Spinal cord (tissue), 10 donors: ENCODE data around the gene SST. TPM values are rescaled to one million over a fixed set of nuclear protein-coding genes. Genes with fewer than 3 reads are reported as not detected.
"Not testable (repeated sequence)": the region's sequence is repeated elsewhere in the genome, so short reads cannot be mapped to it uniquely, and the experiment has no call there.

Experiments
- DNase-seq, 6 donors: peaks; one replicate each; pipeline versions ENCODE4 v3.0.0 to v3.0.0-alpha.2; 2013 to 2015; ENCODE audit warnings: low spot score in 6 of 6, low read depth in 4 of 6
- H3K27ac ChIP-seq: one replicate; pipeline ENCODE4 v1.5.1; 2013; ENCODE audit warnings: low read depth, low read length, control low read depth
- H3K27me3 ChIP-seq: one replicate; pipeline ENCODE4 v1.6.1; 2013; ENCODE audit warnings: low read length; ENCODE audit not compliant: control insufficient read depth, insufficient read depth
- H3K36me3 ChIP-seq: one replicate; pipeline ENCODE4 v1.6.1; 2013; ENCODE audit warnings: low read length; ENCODE audit not compliant: control insufficient read depth, insufficient read depth
- H3K4me1 ChIP-seq: one replicate; pipeline ENCODE4 v1.6.1; 2013; ENCODE audit warnings: low read length; ENCODE audit not compliant: control insufficient read depth, insufficient read depth
- H3K4me3 ChIP-seq: one replicate; pipeline ENCODE4 v1.5.1; 2013; ENCODE audit warnings: low read depth, low read length, control low read depth
- H3K9me3 ChIP-seq: one replicate; pipeline ENCODE4 v1.6.1; 2013; ENCODE audit warnings: low read length; ENCODE audit not compliant: control insufficient read depth, insufficient read depth
- WGBS: methylation state at CpG from one replicate; pipeline ENCODE4 v1.1.5; 2013; ENCODE audit warnings: missing lambda C conversion rate; ENCODE audit not compliant: insufficient coverage; 5-methylcytosine and 5-hydroxymethylcytosine counted together
- polyA plus RNA-seq, 2 donors: library from polyadenylated mRNA; unstranded; fragments of 120-200 nt; gene quantifications; one replicate each; pipeline ENCODE4 v1.2.1, GENCODE V29; 2013; ENCODE audit not compliant: insufficient read length in 2 of 2
- total RNA-seq, 2 donors: library from RNA; depleted of rRNA in 1 of 2; stranded (reverse); fragments of 120-200 nt in 1 of 2; fragments of >200 nt in 1 of 2; gene quantifications; one replicate each; pipeline versions ENCODE4 v1.2.3 to v1.2.4, GENCODE V29; 2013 to 2014
- donor health status: healthy.

SST gene
- total and polyA plus RNA-seq, 4 donors: 29.2 to 317 (median 180) TPM

GRCh38 chr3:187665764-187666402 lies 4.3 kb downstream of the SST start:
- H3K27me3 ChIP-seq: peaks cover 15% of the 10 kb centered on the region
- peaks cover 8% of the 10 kb centered on the region for H3K4me1 ChIP-seq
- no peak for DNase-seq
- no peaks in the 10 kb centered on the region for H3K36me3 ChIP-seq
- 100% methylated on average over 2 of the region's 3 CpGs for WGBS
- H3K9me3 ChIP-seq: no peaks in the 10 kb centered on the region
- no peak overlapping the region for H3K4me3 ChIP-seq
- H3K27ac ChIP-seq: no peak overlapping the region

- H3K9me3 ChIP-seq: no peaks in the 10 kb centered on the region
- no peak overlapping the region for H3K27ac ChIP-seq
- peaks cover 8% of the 10 kb centered on the region for H3K27me3 ChIP-seq
- peaks cover 5% of the 10 kb centered on the region for H3K4me1 ChIP-seq
- no peak for DNase-seq
- H3K36me3 ChIP-seq: no peaks in the 10 kb centered on the region
- no peak overlapping the region for H3K4me3 ChIP-seq
Observed at GRCh38 chr3:187665010-187665409, 5.2 kb downstream of the SST start.

GRCh38 chr3:187662848-187663409 lies 7.3 kb downstream of the SST start:
- H3K27me3 ChIP-seq: no peaks in the 10 kb centered on the region
- no CpG with 5 or more reads among the region's 5 CpGs for WGBS
- DNase-seq: no peak
- no peaks in the 10 kb centered on the region for H3K9me3 ChIP-seq
- H3K36me3 ChIP-seq: no peaks in the 10 kb centered on the region
- H3K4me1 ChIP-seq: no peaks in the 10 kb centered on the region
- no peak overlapping the region for H3K4me3 ChIP-seq
- H3K27ac ChIP-seq: no peak overlapping the region

GRCh38 chr3:187661267-187661666 lies 8.9 kb downstream of the SST start:
- no peak for DNase-seq
- Histone ChIP-seq H3K36me3 (no peaks in the 10 kb centered on the region), H3K27me3 (no peaks in the 10 kb centered on the region)

GRCh38 chr3:187651282-187651681 lies 18.9 kb downstream of the SST start:
- Histone ChIP-seq H3K36me3 (no peaks in the 10 kb centered on the region), H3K27me3 (peaks cover 2% of the 10 kb centered on the region), H3K4me1 (no peaks in the 10 kb centered on the region), H3K9me3 (no peaks in the 10 kb centered on the region), H3K27ac (no peak overlapping the region), H3K4me3 (no peak overlapping the region)
- no peak for DNase-seq
- 60% methylated on average over 2 of the region's 2 CpGs for WGBS

More at GRCh38 chr3:187661267-187661666, 8.9 kb downstream of the SST start:
- H3K4me1 ChIP-seq: no peaks in the 10 kb centered on the region
- no peaks in the 10 kb centered on the region for H3K9me3 ChIP-seq
- H3K4me3 ChIP-seq: no peak overlapping the region
- H3K27ac ChIP-seq: no peak overlapping the region

GRCh38 chr3:187648177-187648576 lies 22.0 kb downstream of the SST start:
- Histone ChIP-seq H3K27me3 (peaks cover 2% of the 10 kb centered on the region), H3K27ac (no peak overlapping the region), H3K4me1 (no peaks in the 10 kb centered on the region), H3K36me3 (no peaks in the 10 kb centered on the region), H3K9me3 (no peaks in the 10 kb centered on the region), H3K4me3 (no peak overlapping the region)
- WGBS: 71% methylated on average over 2 of the region's 2 CpGs
- no peak for DNase-seq

GRCh38 chr3:187646906-187647660 lies 23.1 kb downstream of the SST start:
- H3K36me3 ChIP-seq: no peaks in the 10 kb centered on the region
- no peaks in the 10 kb centered on the region for H3K9me3 ChIP-seq
- 92% methylated on average over 4 of the region's 5 CpGs for WGBS
- H3K27me3 ChIP-seq: peaks cover 2% of the 10 kb centered on the region
- DNase-seq: no peak
- no peaks in the 10 kb centered on the region for H3K4me1 ChIP-seq
- H3K4me3 ChIP-seq: no peak overlapping the region
- no peak overlapping the region for H3K27ac ChIP-seq

- no CpG with 5 or more reads among the region's 1 CpG for WGBS
- not testable (repeated sequence) for H3K27ac ChIP-seq, DNase-seq
Observed at GRCh38 chr3:187645379-187645778, 24.8 kb downstream of the SST start.

GRCh38 chr3:187642861-187643260 lies 27.3 kb downstream of the SST start:
- Histone ChIP-seq H3K4me3 (no peak overlapping the region), H3K9me3 (no peaks in the 10 kb centered on the region), H3K36me3 (no peaks in the 10 kb centered on the region), H3K27ac (no peak overlapping the region), H3K4me1 (no peaks in the 10 kb centered on the region), H3K27me3 (peaks cover 2% of the 10 kb centered on the region)
- WGBS: no CpG with 5 or more reads among the region's 5 CpGs
- DNase-seq: no peak

More at GRCh38 chr3:187645379-187645778, 24.8 kb downstream of the SST start:
- not testable (repeated sequence) for H3K4me1 ChIP-seq, H3K36me3 ChIP-seq, H3K27me3 ChIP-seq, H3K9me3 ChIP-seq, H3K4me3 ChIP-seq
